ENCODE results near the gene MOAP1.

- TF ChIP-seq CTCF (IDR thresholded peaks at IDR 0.05) (no peak), POLR2A (IDR thresholded peaks at IDR 0.05) (no peak)
Observed at GRCh38 chr14:93133464-93133863, 51.2 kb downstream of the MOAP1 start.

All from breast epithelium (tissue), 3 donors.